ENCODE data around the gene MMP24. TPM values are rescaled to one million over a fixed set of nuclear protein-coding genes. Genes with fewer than 3 reads are reported as not detected.
A peak's percentile ranks its signal among the peaks of the same experiment; 100 is the strongest.
"Not testable (repeated sequence)": the region's sequence is repeated elsewhere in the genome, so short reads cannot be mapped to it uniquely, and the experiment has no call there.

MMP24 gene
- total RNA-seq, 1 experiment from 2014 or later = 5.2 TPM

DNA sequence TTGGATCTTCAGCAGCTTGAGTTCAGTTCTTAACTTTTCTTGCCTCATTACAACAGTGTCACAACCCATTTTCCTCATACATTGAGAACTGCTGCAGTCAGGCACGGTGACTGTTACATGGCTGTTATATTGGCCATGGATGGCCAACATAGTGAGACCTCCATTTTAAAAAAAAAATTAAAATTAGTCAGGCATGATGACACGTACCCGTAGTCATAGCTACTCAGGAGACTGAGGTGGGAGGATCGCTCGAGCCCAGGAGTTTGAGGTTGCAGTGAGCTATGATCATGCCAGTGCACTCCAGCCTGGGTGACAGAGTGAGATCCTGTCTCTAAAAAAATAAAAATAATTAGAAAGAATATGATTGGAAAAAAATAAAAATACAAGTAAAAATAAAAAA lies 9.9 kb upstream of the MMP24 start:
- DNase-seq (ENCODE audit: low spot score) = no peak

DNA sequence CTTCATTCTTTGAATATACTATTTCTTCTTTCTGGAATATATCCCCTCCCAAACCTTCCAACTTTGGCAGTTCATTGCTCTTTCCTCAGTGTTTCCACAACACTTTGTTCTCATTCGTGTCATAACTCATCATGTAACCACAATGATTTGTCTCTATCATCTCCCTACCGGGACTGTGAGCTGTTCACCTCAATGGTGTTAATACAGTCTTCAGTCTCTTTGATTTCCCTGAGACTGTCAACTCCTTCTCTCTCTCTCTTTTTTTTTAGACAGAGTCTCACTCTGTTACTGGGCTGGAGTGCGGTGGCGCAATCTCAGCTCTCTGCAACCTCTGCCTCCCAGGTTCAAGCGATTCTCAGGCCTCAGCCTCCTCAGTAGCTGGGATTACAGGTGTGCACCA lies 2.5 kb upstream of the MMP24 start:
- DNase-seq (ENCODE audit: low spot score) = no peak

DNA sequence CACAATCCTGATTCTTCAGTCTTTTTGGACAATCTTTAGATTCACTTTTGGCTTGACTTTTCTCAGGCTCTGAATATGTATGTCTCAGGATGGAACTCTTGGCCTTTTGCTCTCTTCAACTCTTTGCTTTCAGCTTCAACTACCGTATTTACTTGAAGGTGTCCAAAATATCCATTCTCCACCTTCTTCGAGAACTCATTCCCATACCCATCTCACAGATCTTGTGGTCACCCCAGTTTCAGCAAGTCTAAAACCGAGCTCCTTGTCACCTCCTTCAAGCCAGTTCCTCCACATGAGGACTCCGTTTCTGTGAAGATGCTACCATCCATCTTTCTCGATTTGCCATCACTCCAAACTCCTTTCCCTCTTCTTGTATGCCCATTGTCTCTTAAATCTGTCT lies 2.0 kb upstream of the MMP24 start:
- no peak for DNase-seq (ENCODE audit: low spot score)

DNA sequence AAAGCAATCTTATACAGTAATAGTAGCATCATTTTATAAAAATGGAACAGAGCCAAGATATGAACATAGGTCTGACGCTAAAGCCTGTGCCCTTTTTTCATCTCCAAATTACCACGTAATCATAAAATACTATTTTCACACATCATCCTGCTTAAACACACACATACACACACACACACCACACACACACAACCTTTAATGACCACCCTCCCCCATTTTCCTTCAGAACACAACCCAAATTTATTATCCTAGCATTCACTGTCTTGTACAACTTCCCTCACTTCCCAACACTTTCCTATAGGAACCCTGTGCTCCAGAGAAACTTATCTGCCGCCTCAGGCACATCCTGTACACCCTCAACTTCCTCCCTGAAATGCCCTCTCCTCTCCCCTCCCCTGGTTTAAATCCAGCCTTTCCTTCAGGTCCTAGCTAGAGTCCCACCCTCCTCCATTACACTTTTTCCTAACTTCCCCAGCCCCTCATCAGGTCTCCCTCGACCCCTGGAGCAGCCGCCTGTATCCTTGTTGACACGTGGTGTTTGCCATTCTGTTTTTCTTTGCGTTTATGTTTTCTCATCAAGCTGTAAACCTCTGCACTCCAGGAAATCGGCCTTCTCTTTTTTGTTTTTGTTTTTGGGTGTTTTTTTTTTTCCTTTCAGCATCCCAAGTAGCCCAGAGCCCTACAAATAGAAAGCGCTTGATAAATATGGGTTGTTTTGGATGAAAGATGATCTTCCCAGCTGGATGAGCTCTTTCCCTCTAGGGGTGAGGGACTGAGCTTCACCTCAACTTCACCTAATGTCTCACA lies 968 bp upstream of the MMP24 start:
- DNase-seq (ENCODE audit: low spot score) = no peak

DNA sequence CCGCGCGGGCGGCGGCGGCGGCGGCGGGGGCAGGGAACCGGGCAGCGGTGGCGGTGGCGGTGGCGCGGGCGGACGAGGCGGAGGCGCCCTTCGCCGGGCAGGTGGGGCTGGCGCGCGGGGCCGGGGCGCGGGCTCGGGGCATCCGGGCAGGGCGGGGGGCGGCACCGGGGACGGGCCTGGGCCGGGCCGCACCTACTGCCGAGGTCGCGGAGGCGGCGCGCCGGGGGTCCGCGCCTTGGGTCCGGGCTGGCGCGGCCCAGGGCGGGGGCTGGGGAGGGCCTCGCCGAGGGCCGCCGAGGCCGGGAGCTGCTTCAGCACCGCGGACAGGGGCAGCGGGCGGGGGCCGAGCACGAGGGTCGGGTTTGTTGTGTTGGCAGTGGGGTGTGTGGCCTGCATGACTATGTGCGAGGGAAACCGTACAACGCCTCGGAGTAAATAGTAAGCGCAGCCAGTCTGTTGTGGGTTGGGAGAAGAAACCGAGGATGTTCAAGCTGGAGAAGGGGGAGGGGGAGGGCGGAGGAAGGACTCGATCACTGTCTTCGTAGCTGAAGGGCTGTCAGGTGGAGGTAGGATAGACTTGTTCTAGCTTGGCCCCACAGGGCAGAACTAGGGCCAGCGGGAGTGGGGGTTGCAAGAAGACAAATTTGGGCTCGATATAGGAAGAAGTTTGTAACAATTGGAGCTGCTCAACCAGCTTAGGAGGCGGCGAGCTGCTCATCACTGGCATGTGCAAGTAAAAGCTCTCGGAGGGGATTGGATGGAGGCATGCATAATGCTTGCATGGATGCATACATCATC lies 593 bp downstream of the MMP24 start:
- DNase-seq (ENCODE audit: low spot score) = peak; percentile 26

DNA sequence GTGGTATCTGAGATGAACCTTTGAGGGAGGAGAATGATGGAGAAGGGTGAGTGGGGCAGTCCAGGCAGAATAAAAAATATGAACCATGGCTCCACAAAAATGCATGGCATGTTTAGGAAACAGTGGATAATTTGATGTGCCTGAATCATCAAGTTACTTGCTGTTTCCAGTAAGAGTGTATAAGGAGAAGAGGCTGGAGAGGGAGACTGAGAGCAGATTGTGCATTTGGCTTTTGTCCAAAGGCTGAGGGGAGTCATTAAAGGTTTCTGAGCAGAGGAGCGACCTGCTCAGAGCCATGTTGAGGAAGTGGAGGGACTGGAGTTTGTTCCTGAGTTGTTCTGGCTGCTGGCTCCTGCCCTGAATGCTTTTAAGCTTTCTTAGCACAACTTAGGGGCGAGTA lies 6.1 kb downstream of the MMP24 start:
- DNase-seq (ENCODE audit: low spot score) = peak; percentile 55

DNA sequence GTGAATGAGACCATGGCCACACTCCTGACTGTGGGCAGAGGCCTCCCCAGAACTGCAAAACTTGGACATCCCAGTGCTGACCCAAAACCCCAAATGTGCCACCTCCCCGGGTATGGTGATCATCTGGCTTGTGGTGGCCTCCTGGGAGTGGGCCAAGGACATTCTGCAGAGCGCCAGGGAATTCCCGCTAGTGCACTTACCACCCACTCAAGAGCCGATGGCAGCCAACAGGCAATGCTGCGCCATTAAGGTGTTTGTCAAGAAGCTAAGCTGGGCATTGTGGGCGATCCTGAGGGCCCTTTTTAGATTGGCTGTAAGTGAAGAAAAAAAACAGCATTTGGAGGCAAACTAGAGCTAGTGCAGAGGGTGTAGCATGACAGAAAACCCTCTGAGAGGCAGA lies 9.4 kb downstream of the MMP24 start:
- no peak for DNase-seq (ENCODE audit: low spot score)

DNA sequence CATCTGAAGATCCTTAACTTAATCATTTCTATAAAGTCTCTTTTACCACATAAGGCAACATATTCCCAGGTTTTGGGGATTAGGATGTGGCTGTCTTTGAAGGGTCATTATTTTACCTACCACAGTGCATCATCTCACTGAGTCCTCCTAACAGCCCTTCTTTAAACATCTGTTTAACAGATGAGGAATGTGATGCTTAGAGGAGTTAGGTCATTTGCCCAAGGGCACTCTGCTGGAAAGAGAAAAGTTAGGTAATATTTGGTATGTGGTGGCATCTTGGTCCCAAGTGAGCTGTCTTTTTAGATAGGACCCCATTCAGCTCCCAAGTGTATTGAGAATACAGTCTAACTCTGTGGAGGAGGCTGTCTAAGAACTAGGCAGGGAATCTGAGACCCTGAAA lies 11.0 kb downstream of the MMP24 start:
- no peak for DNase-seq (ENCODE audit: low spot score)

DNA sequence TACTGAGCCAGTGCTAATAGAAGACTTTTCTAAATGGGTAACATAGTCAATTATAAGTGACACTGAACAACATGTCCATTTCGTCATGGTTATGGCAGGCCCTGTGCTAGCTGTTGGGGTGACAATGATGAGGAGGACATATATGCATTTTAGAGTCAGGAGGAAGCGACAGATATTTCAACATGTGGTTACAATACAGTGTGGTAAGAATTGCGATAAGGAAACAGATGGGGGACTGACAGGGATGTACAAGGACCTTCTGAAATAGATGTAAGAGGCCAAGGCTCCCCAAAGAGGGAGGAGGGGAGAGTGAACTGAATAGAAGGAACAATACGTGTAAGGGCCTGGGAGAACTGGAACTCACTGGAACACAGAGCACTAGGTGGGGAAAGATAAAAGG lies 11.7 kb downstream of the MMP24 start:
- no peak for DNase-seq (ENCODE audit: low spot score)

DNA sequence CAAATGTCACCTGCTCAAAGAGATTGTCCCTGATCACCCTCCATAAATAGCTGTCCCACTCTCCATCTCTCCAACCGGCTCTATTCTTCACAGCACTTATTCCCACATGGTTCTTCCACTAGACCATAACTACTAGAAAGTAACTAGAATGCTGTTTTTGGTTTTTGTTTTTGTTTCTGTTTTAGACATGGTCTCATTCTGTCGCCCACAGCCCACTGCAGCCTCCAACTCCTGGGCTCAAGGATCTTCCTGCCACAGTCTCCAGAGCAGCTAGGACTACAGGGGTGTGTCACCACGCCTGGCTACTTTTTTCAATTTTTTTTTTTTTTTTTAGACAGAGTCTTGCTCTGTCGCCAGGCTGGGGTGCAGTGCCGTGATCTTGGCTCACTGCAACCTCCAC lies 12.2 kb downstream of the MMP24 start:
- DNase-seq (ENCODE audit: low spot score) = no peak

DNA sequence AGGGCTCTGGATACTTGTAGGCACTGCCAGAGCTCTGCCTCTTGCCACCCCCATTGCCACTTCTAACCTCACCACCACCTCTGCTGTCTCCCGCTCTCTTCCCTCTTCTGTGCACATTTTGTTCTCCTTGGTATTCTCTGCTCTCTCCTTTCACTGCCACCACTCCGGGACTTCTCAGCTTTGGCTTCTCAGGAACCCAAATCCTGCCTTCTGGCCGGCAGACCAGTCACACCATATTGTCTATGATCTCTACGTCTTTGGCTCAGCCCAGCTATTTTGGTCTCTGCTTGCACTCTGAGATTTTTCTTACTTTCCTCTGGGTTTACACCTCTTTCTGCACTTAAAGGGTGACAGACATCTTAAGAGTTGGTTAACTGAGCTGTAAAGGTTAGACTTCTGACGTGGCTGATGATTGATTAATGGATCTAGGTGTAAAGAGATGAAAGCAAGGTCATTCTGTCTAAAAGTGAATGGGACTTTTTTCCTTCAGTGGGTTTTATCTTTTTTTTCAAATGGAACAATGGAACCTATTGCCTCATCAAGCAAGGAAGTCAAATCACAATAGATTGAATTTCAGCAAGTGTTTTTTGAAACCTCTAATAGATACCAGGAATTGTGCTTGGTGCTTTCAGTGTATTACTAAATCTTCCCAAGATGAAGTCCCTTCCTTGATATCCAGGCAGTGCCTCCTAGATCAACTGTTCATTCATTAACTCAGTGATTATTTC lies 13.8 kb downstream of the MMP24 start:
- DNase-seq (ENCODE audit: low spot score) = no peak

DNA sequence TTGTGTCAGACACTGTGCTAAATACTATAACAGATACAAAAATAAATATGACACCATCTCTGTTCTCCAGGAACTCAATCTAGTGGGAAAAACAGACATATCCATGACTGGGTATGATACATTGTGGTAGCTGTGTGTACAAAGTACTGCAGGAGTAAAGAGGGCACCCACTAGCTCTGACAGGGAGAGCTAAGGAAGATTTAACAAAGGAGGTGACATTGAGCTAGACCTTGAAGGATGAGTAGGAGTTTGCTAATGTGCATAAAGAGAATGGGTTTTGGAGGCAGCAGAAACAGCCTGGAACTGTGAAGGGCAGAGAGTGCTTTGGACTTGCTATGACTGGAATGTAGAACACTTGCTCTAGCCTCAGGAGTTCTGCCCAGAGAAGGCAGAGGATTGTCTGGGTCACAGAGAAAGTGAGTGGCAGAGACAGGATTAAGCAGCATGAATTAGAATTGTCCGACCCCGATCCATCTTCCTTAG lies 14.4 kb downstream of the MMP24 start:
- DNase-seq (ENCODE audit: low spot score) = no peak

DNA sequence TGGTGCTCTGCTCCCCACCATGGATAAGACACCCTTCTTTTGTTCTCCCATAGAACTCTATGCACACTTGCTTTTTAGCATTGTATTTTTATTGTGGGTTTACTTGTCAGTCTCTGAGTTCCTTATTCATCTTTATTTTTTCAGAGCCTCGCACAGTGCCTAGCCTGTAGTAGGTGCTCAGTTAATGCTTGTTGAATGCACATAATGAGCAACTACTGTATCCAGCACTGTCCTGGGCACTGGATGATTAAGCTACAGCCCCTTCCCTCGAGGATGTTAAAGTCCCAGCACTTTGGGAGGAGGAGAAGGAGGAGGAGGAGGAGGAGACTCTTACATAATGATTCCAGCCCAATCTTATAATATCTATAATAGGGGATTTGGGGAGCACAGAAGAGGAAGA lies 16.8 kb downstream of the MMP24 start:
- DNase-seq (ENCODE audit: low spot score) = no peak

DNA sequence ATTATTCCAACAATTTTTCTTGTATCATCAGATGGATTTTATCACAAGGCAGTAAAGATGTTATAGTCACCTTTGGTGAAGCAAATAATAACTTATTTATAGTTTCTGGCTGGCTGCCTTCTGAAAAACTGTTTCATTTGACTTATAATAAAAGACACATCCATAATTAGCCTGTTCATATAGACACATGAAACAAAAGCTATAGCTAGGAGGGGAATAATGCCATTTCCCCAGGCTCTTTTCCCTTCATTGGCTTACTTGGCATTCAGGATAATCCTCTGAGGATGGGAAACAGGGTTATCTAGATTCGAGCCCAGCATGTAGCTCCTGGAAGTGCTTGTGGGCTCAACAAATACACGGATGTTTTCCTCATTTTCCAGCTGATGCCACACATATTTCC lies 17.5 kb downstream of the MMP24 start:
- no peak for DNase-seq (ENCODE audit: low spot score)

DNA sequence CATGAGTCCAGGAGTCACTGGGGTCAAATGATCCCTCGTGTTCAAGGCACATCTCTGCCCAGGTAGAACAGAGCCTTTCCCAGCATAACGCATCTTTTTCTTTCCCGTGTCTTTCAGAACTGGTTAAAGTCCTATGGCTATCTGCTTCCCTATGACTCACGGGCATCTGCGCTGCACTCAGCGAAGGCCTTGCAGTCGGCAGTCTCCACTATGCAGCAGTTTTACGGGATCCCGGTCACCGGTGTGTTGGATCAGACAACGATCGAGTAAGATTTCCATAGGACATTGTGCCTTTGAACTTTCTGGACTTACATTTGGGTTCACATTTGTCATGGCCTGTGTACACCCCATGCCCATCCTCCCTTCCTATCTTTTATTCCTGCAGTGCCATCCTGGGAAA lies 20.2 kb downstream of the MMP24 start:
- no peak for DNase-seq (ENCODE audit: low spot score)

DNA sequence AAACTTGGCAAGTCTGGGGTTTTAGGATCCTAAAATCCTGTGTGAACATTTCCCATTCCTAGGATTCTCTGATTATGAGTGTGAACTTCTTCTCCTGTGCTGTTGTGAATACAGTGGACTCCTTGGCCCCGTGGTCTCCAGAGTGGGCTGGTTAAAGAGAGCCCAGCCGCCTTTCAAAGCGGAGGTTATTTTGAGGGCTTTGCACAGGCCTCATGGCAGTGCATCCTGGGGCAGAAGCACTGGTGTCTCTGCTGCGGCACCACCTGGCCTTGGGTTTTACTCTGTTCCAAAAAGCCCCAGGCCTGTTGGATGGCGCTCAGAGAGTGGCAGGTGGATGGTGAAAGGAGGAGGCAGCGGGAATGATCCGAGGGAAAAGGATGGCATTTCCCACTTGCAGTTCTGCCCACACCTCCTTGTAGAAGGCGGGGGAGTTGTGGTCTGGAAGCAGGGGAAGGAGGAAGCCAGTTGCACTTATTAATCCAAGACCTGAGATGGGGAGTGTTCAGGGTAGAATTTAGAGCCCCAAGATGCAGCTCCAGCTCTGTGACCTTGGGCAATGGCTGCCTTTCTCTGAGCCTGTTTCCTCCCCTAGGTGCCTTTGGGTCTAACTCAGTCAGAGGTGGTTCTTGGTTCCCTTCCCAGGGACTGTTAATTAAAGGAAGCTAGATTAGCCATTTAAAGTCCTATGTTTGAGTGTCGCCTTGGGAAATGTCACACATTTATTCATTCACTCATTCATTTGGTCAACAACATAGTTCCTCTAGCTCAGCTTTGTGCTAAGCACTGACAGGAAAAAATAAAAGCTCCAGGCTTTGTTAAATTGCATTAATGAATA lies 22.4 kb downstream of the MMP24 start:
- DNase-seq (ENCODE audit: low spot score) = no peak

DNA sequence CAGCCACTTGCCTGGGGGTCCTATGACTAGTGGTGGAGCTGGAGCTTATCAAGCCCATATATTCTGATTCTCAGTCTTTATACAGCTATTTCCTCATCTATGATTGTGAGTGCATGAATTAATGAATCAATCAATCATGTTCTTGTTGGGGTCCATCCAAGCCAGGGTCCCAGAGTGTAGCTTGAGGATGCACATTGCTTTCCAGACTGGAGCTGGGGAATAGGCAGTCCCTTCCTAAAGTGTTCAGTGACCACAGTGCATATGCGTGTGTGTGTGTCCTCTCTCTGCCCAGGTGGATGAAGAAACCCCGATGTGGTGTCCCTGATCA lies 25.1 kb downstream of the MMP24 start:
- no peak for DNase-seq (ENCODE audit: low spot score)

DNA sequence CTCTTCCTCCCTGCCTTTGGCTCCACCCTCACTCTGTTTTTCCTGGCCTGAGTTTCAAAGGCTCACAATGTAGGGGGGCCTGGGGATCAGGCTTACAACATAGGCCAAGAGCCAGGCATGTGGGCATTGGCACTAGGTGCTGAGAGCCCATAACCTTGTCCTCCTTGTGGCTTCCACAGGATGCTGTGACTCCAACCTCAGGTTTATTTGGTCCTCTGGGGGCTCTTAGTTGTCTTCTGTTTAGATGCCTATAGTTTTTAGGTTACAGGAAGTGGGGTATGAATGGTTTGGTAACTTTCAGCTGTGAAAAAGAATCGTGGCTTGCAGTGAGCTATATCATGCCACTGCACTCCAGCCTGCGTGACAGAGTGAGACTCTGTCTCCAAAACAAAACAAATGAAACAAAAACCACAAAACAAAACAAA lies 25.6 kb downstream of the MMP24 start:
- no peak for DNase-seq (ENCODE audit: low spot score)

DNA sequence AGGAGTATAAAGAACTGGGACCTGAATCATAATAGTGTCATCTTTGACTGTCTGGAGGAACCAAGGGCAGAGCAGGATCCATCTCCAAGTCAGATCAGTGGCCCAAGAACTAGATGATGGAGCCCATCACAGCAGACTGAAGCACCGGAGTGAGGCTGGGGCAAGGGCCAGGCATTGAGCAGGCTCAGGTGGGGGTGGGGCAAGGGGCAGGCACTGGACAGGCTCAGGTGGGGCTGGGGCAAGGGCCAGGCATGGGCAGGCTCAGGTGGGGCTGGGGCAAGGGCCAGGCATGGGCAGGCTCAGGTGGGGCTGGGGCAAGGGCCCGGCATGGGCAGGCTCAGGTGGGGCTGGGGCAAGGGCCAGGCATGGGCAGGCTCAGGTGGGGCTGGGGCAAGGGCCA lies 26.1 kb downstream of the MMP24 start:
- not testable (repeated sequence) for DNase-seq (ENCODE audit: low spot score)

DNA sequence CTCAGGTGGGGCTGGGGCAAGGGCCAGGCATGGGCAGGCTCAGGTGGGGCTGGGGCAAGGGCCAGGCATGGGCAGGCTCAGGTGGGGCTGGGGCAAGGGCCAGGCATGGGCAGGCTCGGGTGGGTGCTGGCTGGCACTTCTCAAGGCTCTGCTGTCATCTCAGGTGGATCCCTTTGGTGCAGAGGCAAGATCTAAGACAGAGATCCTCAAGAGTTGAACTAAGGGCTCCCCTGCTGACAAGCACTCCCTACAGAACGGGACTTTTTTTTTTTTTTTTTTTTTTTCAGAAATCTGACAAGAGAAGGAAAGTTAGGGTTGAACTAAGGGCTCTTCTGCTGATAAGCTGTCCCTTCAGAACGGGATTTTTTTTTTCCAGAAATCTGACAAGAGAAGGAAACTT lies 26.5 kb downstream of the MMP24 start:
- no peak for DNase-seq (ENCODE audit: low spot score)

DNA sequence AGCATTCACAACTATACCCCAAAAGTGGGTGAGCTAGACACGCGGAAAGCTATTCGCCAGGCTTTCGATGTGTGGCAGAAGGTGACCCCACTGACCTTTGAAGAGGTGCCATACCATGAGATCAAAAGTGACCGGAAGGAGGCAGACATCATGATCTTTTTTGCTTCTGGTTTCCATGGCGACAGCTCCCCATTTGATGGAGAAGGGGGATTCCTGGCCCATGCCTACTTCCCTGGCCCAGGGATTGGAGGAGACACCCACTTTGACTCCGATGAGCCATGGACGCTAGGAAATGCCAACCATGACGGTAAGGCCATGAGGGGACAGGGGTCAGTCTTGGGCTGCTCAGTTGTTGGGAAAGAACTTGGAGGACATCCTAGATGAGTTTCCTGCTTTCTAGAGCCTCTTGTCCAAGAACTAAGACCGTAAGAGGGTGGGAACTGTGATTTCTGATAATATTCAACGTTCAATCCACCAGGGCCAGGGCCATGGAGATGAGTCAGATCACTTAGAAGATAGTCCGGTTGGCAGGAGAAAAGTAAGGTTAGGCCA lies 28.0 kb downstream of the MMP24 start:
- no peak for DNase-seq (ENCODE audit: low spot score)
